Measurements from ENCODE around the gene RPS6KA5. TPM values are rescaled to one million over a fixed set of nuclear protein-coding genes. Genes with fewer than 3 reads are reported as not detected.

Gene RPS6KA5
- total and polyA plus RNA-seq, 4 donors, result 1.1 to 14.8 (median 5.6) TPM

GRCh38 chr14:90993792-90994191, 66.6 kb downstream of the RPS6KA5 start:
- Histone ChIP-seq H3K9ac (ENCODE audit: insufficient read depth in 1 of 2, low read length in 2 of 2) (no peak overlapping the region), H3K27ac (ENCODE audit: low read depth in 1 of 2, low read length in 1 of 2) (no peak overlapping the region), H3K9me3 (ENCODE audit: control insufficient read depth in 4 of 4, insufficient read depth in 3 of 4, low read length in 3 of 4) (no peaks in the 10 kb centered on the region), H3K27me3 (ENCODE audit: control insufficient read depth in 3 of 3, insufficient read depth in 3 of 3, low read length in 2 of 3) (no peaks in the 10 kb centered on the region), H3K4me1 (ENCODE audit: control insufficient read depth in 5 of 5, insufficient read depth in 5 of 5, low read length in 5 of 5) (no peaks in the 10 kb centered on the region), H3K4me3 (no peak overlapping the region), H3K36me3 (ENCODE audit: control insufficient read depth in 4 of 4, insufficient read depth in 4 of 4, low read length in 4 of 4) (peaks cover 0 to 3% (median 0%) of the 10 kb centered on the region in 4 donors)
- ATAC-seq (ENCODE audit: insufficient read depth, low FRiP score) (no peak), DNase-seq (no peak)
- TF ChIP-seq, protein P1, sequence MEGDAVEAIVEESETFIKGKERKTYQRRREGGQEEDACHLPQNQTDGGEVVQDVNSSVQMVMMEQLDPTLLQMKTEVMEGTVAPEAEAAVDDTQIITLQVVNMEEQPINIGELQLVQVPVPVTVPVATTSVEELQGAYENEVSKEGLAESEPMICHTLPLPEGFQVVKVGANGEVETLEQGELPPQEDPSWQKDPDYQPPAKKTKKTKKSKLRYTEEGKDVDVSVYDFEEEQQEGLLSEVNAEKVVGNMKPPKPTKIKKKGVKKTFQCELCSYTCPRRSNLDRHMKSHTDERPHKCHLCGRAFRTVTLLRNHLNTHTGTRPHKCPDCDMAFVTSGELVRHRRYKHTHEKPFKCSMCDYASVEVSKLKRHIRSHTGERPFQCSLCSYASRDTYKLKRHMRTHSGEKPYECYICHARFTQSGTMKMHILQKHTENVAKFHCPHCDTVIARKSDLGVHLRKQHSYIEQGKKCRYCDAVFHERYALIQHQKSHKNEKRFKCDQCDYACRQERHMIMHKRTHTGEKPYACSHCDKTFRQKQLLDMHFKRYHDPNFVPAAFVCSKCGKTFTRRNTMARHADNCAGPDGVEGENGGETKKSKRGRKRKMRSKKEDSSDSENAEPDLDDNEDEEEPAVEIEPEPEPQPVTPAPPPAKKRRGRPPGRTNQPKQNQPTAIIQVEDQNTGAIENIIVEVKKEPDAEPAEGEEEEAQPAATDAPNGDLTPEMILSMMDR (IDR thresholded peaks at IDR 0.05; ENCODE audit: control extremely low read depth, extremely low read depth), result no peak
- WGBS, 2 donors, result 92 to 95% methylated on average over 3 of the region's 3 CpGs

DNA sequence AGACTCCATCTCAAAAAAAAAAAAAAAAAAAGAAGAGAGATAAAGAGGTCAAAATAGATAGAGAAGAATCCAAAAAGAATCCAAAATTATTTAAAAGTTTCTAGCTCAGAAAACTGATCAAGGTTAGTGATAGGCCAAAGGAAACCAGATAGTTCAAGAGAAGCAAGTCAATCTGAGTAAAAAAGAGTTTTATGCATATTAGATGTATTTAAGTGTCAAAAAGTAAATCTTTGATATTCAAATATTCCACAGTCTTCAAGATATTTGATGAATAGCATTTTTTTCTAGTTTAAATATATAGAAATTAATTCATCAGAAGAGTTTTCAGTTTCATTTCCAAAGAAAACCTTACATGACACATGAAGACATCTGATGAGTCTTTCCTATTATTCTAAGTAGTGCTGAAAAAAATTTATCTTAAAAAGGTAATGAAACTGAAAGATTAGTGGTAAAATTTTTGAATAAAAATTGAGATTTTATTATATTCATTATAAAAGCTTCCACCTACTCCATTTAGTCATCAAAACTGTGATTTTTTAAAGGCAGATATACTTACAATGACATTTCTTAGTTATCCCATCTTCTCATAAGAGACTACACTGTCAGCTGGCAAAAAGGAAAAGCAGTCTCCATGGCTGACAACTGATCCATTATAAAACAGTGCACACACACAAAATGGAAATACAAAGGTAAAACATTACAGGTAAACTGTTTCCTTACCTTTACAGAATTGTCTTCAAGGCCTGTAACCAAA, 68.6 kb downstream of the RPS6KA5 start:
- no peaks in the 10 kb centered on the region for H3K4me1 ChIP-seq (ENCODE audit: control insufficient read depth in 5 of 5, insufficient read depth in 5 of 5, low read length in 5 of 5)
- H3K9ac ChIP-seq (ENCODE audit: insufficient read depth in 1 of 2, low read length in 2 of 2), result no peak overlapping the region
- DNase-seq (no peak), ATAC-seq (ENCODE audit: insufficient read depth, low FRiP score) (no peak)
- H3K27ac ChIP-seq (ENCODE audit: low read depth in 1 of 2, low read length in 1 of 2), result no peak overlapping the region
- H3K36me3 ChIP-seq (ENCODE audit: control insufficient read depth in 4 of 4, insufficient read depth in 4 of 4, low read length in 4 of 4), result no peaks in the 10 kb centered on the region
- no peak overlapping the region for H3K4me3 ChIP-seq
- H3K9me3 ChIP-seq (ENCODE audit: control insufficient read depth in 4 of 4, insufficient read depth in 3 of 4, low read length in 3 of 4), result no peaks in the 10 kb centered on the region
- TF ChIP-seq, protein P1 (IDR thresholded peaks at IDR 0.05; ENCODE audit: control extremely low read depth, extremely low read depth), result no peak
- no peaks in the 10 kb centered on the region for H3K27me3 ChIP-seq (ENCODE audit: control insufficient read depth in 3 of 3, insufficient read depth in 3 of 3, low read length in 2 of 3)

GRCh38 chr14:90990141-90990540, 70.3 kb downstream of the RPS6KA5 start:
- TF ChIP-seq, protein P1 (IDR thresholded peaks at IDR 0.05; ENCODE audit: control extremely low read depth, extremely low read depth), result no peak
- Histone ChIP-seq H3K27ac (ENCODE audit: low read depth in 1 of 2, low read length in 1 of 2) (no peak overlapping the region), H3K4me3 (no peak overlapping the region), H3K27me3 (ENCODE audit: control insufficient read depth in 3 of 3, insufficient read depth in 3 of 3, low read length in 2 of 3) (no peaks in the 10 kb centered on the region), H3K9ac (ENCODE audit: insufficient read depth in 1 of 2, low read length in 2 of 2) (no peak overlapping the region), H3K4me1 (ENCODE audit: control insufficient read depth in 5 of 5, insufficient read depth in 5 of 5, low read length in 5 of 5) (no peaks in the 10 kb centered on the region), H3K9me3 (ENCODE audit: control insufficient read depth in 4 of 4, insufficient read depth in 3 of 4, low read length in 3 of 4) (no peaks in the 10 kb centered on the region), H3K36me3 (ENCODE audit: control insufficient read depth in 4 of 4, insufficient read depth in 4 of 4, low read length in 4 of 4) (no peaks in the 10 kb centered on the region)
- WGBS, 2 donors, result 87 to 93% methylated on average over 3 of the region's 3 CpGs
- no peak for ATAC-seq (ENCODE audit: insufficient read depth, low FRiP score)
- no peak for DNase-seq

GRCh38 chr14:90987140-90987539, 73.3 kb downstream of the RPS6KA5 start:
- ATAC-seq (ENCODE audit: insufficient read depth, low FRiP score) (no peak), DNase-seq (no peak)
- no peaks in the 10 kb centered on the region for H3K9me3 ChIP-seq (ENCODE audit: control insufficient read depth in 4 of 4, insufficient read depth in 3 of 4, low read length in 3 of 4)
- H3K4me3 ChIP-seq, result no peak overlapping the region
- TF ChIP-seq, protein P1 (IDR thresholded peaks at IDR 0.05; ENCODE audit: control extremely low read depth, extremely low read depth), result no peak
- 89 to 90% methylated on average over 1 of the region's 1 CpG for WGBS, 2 donors
- no peaks in the 10 kb centered on the region for H3K36me3 ChIP-seq (ENCODE audit: control insufficient read depth in 4 of 4, insufficient read depth in 4 of 4, low read length in 4 of 4)
- no peak overlapping the region for H3K27ac ChIP-seq (ENCODE audit: low read depth in 1 of 2, low read length in 1 of 2)
- no peak overlapping the region for H3K9ac ChIP-seq (ENCODE audit: insufficient read depth in 1 of 2, low read length in 2 of 2)
- no peaks in the 10 kb centered on the region for H3K4me1 ChIP-seq (ENCODE audit: control insufficient read depth in 5 of 5, insufficient read depth in 5 of 5, low read length in 5 of 5)
- H3K27me3 ChIP-seq (ENCODE audit: control insufficient read depth in 3 of 3, insufficient read depth in 3 of 3, low read length in 2 of 3), result no peaks in the 10 kb centered on the region

Data from lung (tissue), 12 donors.